ENCODE measurements around the gene PHLDA2. TPM values are rescaled to one million over a fixed set of nuclear protein-coding genes. Genes with fewer than 3 reads are reported as not detected.
A peak's percentile ranks its signal among the peaks of the same experiment; 100 is the strongest.
"Not testable (repeated sequence)": the region's sequence is repeated elsewhere in the genome, so short reads cannot be mapped to it uniquely, and the experiment has no call there.

Gene PHLDA2
- total RNA-seq, 1 experiment from 2014 or later = 5.6 TPM

DNA sequence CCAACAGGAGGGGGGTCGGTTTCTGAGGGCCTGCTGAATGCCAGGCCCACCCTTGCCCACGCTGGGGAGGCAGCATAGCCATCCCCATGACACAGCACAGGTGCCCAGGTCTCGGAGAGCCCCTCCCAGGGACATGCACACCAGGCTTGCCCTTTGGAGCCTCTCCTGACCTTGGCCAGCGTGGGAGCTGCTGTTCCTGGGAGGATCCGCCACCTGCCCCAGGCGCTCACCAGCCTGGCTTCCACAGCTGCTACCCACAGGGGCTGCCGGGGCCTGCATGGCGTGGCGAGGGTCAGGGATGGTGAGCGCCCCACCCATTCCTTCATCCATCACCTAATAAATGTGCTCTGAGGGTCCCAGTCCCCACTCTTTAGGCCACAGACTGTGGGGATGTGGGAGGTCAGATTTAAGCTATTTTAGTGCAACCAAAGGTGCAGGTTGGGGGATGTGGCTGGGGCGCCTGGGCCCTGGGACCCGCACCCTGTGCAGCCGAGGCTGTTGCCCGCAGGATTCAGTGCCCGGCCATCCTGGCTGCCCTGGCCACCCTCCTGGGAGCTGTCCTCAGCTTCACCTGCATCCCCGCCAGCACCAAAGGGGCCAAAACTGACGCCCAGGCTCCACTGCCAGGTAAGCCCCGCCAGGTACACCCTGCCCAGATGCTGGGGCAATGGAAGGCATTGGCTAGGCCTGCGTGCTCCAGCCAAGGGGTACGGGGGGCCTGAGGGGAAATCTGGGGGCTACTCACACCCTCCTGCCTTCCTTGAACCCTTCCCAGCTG, 12.9 kb downstream of the PHLDA2 start:
- no peak for DNase-seq (ENCODE audit: extremely low read depth, low read depth)

DNA sequence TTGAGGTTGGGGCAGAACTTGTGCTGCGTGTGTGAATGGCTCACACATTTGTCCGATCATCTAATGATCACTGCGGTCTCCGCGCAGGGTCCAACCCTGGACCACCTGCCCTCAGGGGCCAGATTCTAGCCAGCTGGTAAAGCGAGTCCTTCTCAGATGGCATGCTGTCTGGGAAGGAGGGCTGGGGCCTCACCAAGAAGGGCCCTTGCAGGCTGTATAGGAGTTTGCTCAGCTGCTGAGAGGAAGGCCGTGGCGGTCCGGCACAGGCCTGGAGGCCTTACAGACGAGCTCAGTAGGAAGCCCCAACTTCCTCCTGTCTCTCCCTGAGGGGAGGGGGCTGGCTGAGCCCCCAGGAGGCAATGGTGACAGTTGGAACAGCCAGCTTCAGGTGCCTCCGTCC, 13.7 kb downstream of the PHLDA2 start:
- DNase-seq (ENCODE audit: extremely low read depth, low read depth) = no peak

DNA sequence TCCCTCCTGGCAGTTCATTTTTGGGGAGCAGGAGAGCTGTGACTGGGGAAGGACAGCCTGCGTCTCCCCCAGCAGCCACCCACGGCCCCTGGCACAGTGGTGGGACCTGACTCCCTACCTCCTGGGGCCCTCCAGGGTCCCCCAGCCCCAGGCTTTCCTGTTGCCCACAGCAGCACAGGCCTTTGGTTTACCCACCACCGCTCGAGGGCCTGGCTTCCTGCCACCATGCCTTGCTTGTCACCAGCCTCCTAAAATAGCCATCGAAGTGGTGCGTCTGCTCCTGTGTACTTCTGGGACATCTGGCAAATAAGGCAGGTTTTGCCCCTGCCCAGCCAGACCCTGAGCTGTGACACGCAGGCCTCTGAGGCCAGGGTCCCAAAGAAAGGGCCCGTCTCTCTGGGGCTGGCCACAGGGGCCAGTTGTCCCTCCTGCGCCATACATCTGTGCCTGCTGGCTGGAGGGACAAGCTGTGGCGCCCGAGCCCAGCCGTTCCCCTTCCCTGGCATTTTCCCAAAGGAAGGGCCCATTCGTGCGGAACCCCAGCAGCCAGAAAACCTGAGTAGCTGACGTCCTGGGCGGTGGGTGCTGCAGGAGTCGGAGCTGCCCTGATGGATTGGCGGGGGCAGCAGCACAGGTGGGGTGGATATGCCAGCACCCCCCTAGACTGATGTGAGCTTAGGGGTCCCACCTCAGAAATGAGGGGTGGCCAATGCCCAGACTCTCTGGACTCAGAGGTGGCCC, 14.6 kb downstream of the PHLDA2 start:
- no peak for DNase-seq (ENCODE audit: extremely low read depth, low read depth)

DNA sequence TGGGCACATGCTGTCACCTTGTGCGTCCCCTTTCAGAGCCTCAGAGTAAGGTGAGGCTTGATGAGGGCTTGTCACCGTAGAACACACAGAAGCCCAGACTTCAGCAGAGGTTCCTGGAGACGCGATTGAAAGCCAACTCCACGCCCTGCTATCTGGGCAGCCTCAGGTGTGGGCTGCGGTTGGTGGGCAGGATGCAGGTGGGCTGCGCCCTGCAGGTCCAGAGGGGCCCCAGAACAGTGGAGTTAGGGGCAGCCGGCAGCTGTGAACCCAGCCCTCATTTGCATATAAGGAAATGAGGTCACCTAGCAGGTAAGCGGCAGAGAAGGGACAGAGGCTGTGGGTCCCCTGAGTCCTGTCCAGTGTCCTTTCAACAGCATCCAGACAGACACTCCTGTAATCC, 15.4 kb downstream of the PHLDA2 start:
- no peak for DNase-seq (ENCODE audit: extremely low read depth, low read depth)

DNA sequence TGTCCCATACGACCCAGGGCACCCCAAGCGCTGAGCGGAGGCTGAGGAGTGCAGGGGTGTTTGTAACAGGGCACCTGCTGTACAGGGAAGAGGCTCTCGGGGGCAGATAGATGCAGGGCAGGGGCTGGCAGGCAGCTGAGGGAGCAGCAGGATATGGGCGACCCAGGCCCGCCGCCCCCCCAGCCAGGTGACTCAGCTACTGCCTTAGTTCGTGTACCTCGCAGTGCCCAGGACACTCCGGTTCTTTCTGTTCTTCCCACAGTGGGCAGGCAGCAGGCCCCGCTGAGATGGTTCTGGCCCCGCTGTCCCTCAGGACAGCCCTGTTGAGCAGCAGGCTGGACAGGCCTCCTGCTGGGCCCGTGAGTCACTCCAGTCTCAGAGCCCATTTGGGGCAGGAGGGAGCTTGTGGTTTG, 16.2 kb downstream of the PHLDA2 start:
- DNase-seq (ENCODE audit: extremely low read depth, low read depth) = no peak

DNA sequence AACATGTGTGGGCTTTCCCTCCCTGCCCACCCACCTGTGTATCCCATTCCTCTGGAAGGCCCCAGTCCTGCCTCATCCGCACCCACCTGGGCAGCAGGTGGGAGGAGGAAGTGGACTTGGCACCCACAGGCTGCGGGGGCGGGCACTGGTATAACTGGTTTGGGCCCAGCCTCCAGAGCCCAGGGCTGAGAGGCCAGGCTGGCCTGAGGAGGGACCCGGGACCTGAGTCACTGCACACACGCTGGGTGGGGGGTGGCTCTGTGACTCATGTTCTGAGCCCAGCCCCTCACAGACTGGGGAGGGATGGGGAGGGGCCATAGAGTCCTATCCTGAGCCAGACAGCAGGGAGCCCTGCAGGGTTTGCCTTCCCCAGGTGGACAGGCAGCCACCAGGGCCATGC, 16.7 kb downstream of the PHLDA2 start:
- no peak for DNase-seq (ENCODE audit: extremely low read depth, low read depth)

DNA sequence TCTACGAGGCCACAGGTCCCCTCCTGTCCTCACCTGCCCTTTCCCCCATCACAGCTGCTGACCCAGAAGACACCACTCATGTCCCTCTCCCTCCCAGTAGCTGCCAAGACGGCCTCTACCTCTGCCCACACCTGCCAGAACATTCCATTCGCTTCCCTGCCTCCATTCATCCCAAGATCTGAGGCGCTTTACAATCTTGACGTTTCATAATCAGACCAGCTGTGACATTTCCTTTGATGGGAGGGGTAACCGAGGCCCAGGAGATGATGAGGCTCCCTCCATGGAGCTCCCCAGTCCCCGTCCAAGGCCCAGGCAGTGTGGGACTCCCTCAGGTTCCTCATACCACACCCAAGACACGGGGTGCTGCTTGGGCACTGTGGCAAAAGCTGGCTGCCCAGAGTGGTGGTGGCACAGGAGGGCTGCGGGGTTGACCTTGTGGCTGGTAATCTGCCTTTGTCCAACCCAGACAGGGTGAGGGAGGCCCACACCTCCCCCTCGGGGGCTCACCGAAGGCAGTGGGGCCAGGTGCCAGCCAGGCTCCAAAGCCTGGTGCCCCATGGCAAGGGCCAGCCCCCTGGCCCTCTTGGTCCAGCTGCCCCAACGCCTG, 17.3 kb downstream of the PHLDA2 start:
- no peak for DNase-seq (ENCODE audit: extremely low read depth, low read depth)

DNA sequence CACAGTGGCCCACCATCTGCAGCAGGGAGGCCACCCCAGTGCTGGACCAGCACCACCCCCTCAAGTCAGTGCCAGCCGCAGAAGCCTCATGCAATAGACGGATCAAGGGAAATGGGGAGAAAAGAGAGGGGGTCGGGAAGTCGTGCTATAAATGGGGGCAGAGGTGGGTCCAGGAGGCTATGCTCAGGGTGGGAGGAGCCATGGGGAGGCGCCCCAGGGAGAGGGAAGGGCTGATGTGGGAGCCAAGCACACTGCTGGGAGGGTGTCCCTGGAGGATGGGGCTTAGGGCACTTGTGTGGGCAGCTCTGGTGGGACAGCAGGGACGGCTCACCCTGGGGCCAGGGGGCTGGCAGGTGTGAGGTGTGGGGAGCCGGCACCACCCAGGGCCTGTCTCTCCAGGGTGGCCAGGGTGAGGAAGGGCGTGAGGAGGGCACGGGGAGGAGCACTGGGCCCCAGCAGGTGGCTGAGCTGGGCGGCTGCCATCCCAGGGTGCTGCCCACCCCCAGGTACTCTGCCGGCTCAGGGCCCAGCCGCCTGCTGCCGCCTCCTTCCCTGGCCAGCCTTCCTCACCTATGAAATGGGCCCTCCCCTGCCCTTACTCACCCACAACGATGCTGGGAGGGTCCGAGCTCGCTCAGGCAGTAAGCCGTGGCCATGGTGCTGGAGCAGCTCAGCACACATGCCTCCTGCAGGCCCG, 18.0 kb downstream of the PHLDA2 start:
- DNase-seq (ENCODE audit: extremely low read depth, low read depth) = no peak

DNA sequence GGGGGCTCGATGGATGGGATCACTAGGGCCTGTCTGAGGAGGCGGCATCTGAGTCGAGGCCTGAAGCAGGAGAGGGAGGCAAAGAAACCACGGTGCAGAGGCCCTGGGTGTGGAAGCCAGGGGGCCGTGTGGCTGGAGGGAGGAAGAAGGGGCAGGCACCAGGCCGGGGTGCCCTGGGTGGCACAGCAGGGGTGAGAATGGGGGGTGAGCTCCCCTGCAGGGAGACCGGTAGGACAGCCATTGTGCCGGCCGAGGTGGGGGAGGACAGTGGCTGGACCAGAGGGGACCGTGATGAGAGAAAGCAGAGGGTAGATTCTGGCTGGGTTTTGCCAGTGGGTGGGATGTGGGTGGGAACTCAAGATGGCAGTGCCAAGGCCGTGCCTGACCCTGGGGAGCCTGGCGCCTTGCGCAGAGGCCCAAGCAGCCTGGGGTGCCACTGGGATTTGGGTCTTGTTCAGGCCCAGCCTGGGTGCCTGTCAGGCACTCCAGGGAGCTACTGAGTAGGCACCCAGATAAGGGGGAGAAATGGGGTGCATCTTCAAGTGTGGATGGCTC, 18.7 kb downstream of the PHLDA2 start:
- no peak for DNase-seq (ENCODE audit: extremely low read depth, low read depth)

DNA sequence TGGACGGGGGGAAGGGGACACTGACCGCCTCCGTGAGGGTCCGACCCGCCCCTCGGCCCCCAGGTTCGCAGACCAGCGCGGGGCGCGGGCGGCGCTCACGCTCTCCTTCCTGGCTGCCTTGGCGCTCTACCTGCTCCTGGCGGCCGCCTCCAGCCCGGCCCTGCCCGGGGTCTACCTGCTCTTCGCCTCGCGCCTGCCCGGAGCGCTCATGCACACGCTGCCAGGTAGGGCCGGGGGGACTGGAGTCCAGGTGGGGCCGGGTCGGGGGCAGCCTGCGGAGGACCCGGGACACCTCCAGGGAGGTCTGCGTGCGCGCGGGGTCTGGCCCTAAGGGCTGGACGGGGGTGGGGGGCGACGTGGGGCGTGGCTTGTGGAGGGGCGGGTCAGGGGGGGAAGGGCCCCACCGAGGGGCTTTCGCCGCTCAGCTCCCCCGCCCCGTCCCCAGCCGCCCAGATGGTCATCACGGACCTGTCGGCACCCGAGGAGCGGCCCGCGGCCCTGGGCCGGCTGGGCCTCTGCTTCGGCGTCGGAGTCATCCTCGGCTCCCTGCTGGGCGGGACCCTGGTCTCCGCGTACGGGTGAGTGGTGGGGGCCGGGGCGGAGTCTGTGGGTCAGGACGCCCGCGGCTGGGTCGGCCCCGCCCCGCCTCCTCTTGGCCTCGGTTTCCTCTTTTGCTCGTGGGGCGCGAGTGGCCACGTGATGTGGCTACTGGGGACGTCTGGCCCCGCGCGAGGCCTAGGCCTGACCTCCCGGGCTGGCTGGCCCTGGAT, 19.9 kb downstream of the PHLDA2 start:
- no peak for DNase-seq (ENCODE audit: extremely low read depth, low read depth)

DNA sequence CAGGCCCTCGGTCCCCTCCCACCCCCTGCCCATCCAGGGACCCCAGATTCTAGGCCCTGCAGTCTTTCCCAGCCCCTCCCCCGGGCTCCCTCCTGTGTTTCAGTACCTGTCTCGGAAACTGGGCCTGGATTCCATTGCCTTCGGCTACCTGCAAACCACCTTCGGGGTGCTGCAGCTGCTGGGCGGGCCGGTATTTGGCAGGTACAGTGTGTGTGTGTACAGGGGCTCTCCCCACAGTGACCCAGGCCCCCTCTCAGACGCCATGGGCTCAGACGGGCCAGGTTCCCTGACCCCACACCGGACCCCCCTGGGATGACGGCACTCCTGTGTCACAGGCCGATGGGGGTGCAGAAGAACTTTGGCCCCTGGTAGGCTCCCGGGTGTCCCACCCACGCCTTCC, 21.1 kb downstream of the PHLDA2 start:
- DNase-seq (ENCODE audit: extremely low read depth, low read depth) = no peak

DNA sequence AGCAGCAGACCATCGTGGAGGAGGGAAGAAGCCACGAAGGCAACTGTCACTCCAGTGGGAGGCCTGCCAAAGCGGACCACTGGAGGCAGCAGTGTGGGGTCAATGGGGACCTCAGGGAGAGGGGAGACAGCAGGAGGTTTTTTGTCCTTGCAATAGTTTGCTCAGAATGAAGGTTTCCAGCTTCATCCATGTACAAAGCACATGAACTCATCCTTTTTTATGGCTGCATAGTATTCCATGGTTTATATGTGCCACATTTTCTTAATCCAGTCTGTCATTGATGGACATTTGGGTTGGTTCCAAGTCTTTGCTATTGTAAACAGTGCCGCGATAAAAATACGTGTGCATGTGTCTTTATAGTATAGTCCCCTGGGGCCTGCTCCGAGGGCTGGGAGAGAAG, 23.9 kb downstream of the PHLDA2 start:
- DNase-seq (ENCODE audit: extremely low read depth, low read depth) = not testable (repeated sequence)

DNA sequence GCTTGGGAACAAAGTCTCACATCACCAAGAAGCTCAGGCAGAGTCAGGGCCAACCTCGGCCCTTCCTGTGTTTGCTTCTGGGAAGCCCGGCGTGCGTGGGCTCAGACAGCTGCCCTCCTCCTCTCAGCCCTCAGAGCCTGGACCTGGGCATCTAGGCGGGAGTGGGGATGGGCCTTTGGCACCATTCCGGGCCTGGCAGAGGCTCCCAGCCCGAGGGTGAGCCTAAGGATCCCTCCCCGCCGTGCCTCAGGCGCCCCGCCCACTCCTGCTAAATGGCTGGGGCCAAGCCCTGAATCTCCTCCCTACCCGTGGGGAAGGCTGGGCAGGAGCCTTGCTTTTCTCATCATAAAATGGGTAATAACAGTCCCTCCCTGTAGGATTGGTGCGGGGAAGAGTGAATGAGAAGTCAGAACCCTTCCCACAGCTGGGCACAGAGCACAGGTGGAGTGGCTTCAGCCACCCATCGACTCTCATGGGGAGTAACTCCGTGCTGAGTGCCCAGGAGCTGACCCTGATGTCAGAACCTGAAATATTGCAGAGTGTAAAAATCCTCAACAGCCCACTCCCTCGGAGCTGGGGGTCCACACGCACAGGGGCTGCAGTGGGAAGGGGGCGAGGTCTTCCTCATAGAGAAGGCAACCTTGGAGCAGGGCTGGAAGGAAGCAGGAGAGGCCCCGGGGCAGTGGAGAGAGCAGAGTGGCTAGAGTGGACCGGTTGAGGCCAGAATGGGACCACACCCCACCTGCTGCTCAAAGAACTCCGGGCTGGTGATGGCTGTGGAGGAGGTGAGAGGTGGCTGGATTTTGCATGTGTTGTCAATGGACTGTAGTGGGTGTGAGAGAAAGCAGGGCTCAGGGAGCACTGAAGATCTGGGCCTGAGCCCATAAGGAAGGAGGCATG, 24.8 kb downstream of the PHLDA2 start:
- no peak for DNase-seq (ENCODE audit: extremely low read depth, low read depth)

DNA sequence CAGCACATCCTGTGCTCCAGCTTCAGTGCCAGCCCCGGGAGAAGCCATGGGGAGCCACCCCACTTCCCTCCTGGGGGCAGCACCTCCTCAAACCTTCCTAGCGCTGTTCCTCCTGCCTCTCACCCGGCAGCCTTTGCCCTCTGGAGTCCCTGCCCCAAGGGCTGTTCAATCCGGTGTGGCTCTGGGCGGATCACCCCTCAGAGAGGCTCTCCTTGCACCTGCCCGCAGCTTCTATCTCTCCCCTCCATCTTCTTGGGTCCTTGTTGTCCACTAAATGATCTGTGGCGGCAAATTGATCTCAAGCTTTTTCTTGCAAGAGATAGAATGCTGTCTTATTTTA, 25.6 kb downstream of the PHLDA2 start:
- DNase-seq (ENCODE audit: extremely low read depth, low read depth) = no peak

DNA sequence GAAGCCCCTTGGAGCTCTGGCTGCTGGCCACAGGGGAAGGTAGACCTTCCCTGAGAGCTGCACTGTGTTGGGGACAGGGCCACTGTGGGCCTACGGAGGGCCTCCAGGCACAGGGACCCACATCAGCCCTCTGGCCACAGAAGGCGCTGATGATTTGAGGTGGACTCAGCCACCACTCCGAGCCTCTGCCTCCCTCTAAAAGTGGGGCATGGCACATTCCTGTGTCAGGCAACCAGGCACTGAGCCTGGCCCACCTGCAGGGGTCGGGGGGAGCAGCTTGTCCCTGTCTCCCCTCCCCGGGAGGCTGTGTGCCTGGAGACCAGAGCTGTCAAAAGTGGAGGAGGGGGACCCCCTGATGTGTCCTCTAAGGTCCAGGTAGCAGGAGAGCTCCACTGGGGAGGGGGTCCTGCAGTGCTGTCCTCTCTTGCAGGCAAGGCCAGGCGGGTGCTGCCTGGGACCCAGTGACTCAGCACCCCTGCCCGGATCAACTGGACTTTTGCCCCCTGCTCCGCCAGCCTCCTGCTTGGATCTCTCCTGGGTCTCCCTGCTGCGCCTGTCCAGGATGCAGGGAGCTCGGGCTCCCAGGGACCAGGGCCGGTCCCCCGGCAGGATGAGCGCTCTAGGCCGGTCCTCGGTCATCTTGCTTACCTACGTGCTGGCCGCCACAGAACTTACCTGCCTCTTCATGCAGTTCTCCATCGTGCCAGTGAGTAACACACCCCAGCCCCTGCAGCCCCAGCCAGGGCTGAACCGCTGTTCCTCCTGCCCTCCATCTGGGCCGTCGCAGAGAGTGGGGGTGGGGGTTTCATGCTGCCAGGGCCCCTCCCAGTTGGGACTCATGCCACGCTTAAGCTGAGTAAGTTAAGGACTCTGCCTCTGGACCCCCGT, 26.2 kb downstream of the PHLDA2 start:
- no peak for DNase-seq (ENCODE audit: extremely low read depth, low read depth)

DNA sequence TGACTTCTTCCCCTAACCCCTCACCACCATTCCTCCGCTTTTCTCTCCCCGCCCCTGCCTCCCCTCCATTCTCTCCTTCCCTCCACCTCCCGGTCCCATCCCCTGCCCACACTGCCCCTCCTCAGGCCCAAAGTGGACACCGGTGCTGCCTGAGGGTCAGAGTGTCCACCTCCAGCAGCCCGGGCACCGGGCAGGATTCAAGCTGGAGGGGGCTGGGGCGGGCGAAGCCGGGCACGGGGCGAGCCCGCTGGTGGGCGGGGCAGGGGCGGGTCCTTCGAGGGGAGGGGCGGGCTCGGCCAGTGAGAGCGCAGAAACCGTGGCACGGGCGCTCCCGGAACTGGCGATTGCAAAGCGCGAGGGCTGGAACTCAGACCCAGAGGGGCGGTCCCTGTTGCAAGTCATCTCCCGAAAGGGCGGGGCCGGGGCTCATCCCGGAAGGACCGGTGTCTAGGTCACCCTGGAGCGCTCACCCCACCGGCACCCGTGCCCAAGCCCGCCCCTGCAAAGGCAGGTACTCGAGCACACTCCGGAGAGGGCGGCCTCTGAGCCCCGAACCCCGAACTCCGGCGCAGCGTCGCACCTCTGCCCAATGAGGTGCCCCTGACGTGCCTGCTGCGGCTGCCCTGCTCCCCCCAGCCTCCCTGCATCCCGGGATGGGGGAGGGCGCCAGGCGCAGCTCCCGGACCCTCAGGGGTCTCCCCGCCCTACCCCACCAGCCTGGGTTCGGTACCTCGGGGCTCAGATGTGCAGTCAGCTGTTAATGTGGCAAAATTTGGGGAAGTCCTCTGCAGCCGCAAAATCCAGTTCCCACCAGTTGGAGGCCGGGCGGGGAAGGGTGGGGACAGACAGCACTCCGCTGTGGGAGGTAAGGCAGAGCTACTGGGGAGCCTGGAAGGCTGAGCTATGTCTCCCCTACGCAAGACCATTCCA, 27.1 kb downstream of the PHLDA2 start:
- peak; percentile 87 for DNase-seq (ENCODE audit: extremely low read depth, low read depth)

DNA sequence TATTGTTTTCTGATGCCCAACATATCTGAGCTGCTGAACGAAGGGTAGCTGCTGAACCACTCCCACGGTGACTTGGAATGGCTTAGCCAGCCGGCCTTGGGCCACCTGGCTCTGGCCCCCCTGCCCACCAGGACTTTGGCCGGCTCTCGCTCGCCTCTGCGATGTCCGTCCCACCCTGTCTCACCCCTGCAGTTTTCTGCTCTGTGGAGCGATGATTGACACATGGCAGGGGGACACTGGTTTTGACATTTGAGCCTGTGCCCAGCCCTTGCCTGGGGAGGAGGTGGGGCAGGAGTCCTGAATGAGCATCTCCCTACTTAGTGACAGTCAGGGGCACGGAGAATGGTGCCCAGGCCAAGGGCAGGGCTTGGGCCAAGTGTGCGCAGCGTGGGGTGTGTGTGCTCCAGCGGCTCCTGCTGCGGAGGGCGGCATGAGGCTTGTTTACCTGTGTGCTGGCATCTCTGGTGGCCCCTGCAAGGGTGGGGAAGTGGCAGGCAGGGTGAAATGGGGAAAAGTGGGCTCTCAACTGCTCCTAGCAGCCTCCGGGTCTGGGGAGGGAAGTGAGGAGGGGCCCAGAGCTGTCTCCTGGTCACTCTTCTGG, 27.9 kb downstream of the PHLDA2 start:
- no peak for DNase-seq (ENCODE audit: extremely low read depth, low read depth)
